ENCODE measurements around the gene ARHGEF3.

Gene ARHGEF3

GRCh38 chr3:56833536-56833935 lies 31.8 kb upstream of the ARHGEF3 start:
- Histone ChIP-seq H3K9me3 (ENCODE audit: control insufficient read depth in 2 of 2, low read length in 2 of 2) (no peaks in the 10 kb centered on the region), H3K27ac (ENCODE audit: low read length) (no peak overlapping the region), H3K9ac (ENCODE audit: low read length in 2 of 2) (no peak overlapping the region), H3K4me3 (ENCODE audit: low read length in 2 of 2) (no peak overlapping the region), H3K36me3 (ENCODE audit: control insufficient read depth in 2 of 2, insufficient read depth in 2 of 2, low read length in 2 of 2) (no peaks in the 10 kb centered on the region), H3K27me3 (ENCODE audit: control insufficient read depth in 1 of 2, insufficient read depth in 2 of 2, low read length in 2 of 2) (no peaks in the 10 kb centered on the region), H3K4me1 (ENCODE audit: control insufficient read depth, insufficient read depth, low read length) (no peaks in the 10 kb centered on the region)

DNA sequence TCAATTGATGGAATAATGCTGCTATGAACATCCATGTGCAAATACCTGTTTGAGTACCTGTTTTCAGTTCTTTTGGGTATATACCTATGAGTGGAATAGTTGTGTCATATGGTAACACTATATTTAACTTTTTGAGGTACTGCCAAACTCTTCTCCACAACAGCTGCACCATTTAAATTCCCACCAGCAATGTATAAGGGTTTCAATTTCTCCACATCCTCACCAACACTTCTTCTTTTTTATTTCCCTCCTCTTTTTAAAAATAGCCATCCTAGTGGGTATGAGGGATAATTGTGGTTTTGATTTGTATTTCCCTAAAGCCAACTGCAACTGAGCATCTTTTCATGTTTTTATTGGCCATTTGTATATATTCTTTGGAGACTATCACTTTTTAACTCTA lies 31.3 kb upstream of the ARHGEF3 start:
- no peaks in the 10 kb centered on the region for H3K4me1 ChIP-seq (ENCODE audit: control insufficient read depth, insufficient read depth, low read length)
- H3K27me3 ChIP-seq (ENCODE audit: control insufficient read depth in 1 of 2, insufficient read depth in 2 of 2, low read length in 2 of 2): no peaks in the 10 kb centered on the region
- H3K27ac ChIP-seq (ENCODE audit: low read length): no peak overlapping the region
- no peak overlapping the region for H3K9ac ChIP-seq (ENCODE audit: low read length in 2 of 2)
- H3K9me3 ChIP-seq (ENCODE audit: control insufficient read depth in 2 of 2, low read length in 2 of 2): no peaks in the 10 kb centered on the region
- H3K4me3 ChIP-seq (ENCODE audit: low read length in 2 of 2): no peak overlapping the region
- no peaks in the 10 kb centered on the region for H3K36me3 ChIP-seq (ENCODE audit: control insufficient read depth in 2 of 2, insufficient read depth in 2 of 2, low read length in 2 of 2)

DNA sequence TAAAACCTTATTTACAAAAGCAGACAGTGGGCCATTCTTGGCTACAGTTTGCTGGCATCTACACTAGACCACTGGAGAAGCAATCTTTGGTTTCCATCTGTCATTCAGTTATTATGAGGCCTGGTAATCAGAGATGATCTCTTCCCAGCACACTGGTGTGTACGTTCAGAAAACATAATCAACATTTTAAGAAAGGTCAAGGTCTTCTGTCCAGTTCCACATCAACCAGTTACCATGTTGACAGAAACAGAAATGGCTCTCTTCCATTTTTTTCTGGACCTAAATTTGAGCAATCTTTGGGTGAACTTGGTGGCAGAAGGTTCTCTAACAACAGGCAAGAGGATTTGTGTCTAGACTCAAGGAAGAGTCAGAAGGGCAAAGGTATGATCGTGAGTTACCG lies 29.8 kb upstream of the ARHGEF3 start:
- no peaks in the 10 kb centered on the region for H3K9me3 ChIP-seq (ENCODE audit: control insufficient read depth in 2 of 2, low read length in 2 of 2)
- no peaks in the 10 kb centered on the region for H3K4me1 ChIP-seq (ENCODE audit: control insufficient read depth, insufficient read depth, low read length)
- H3K36me3 ChIP-seq (ENCODE audit: control insufficient read depth in 2 of 2, insufficient read depth in 2 of 2, low read length in 2 of 2): no peaks in the 10 kb centered on the region
- no peak overlapping the region for H3K9ac ChIP-seq (ENCODE audit: low read length in 2 of 2)
- no peak overlapping the region for H3K4me3 ChIP-seq (ENCODE audit: low read length in 2 of 2)
- H3K27me3 ChIP-seq (ENCODE audit: control insufficient read depth in 1 of 2, insufficient read depth in 2 of 2, low read length in 2 of 2): no peaks in the 10 kb centered on the region
- H3K27ac ChIP-seq (ENCODE audit: low read length): no peak overlapping the region

DNA sequence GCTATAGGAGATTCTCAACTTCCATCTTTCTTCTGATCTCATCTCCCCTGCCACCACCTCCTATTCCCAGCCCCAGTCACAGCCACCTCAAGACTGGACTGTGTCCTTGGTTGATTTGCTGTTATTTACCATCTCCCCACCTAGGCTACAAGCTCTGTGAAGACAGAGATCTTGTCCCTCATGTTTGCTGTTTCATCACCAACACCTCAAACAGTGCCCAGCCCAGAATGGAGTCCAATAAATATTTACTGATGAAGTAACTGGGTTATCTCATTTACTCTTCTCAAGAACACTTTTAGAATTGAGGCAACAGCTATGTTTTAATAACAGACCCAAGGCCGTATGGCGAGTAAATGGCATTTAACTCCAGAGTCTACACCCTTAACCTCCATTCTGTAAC lies 29.1 kb upstream of the ARHGEF3 start:
- Histone ChIP-seq H3K27me3 (ENCODE audit: control insufficient read depth in 1 of 2, insufficient read depth in 2 of 2, low read length in 2 of 2) (no peaks in the 10 kb centered on the region), H3K4me3 (ENCODE audit: low read length in 2 of 2) (no peak overlapping the region), H3K9me3 (ENCODE audit: control insufficient read depth in 2 of 2, low read length in 2 of 2) (no peaks in the 10 kb centered on the region), H3K9ac (ENCODE audit: low read length in 2 of 2) (no peak overlapping the region), H3K27ac (ENCODE audit: low read length) (no peak overlapping the region), H3K36me3 (ENCODE audit: control insufficient read depth in 2 of 2, insufficient read depth in 2 of 2, low read length in 2 of 2) (no peaks in the 10 kb centered on the region), H3K4me1 (ENCODE audit: control insufficient read depth, insufficient read depth, low read length) (no peaks in the 10 kb centered on the region)

GRCh38 chr3:56829533-56829932 lies 27.8 kb upstream of the ARHGEF3 start:
- Histone ChIP-seq H3K27ac (ENCODE audit: low read length) (no peak overlapping the region), H3K9ac (ENCODE audit: low read length in 2 of 2) (no peak overlapping the region), H3K36me3 (ENCODE audit: control insufficient read depth in 2 of 2, insufficient read depth in 2 of 2, low read length in 2 of 2) (no peaks in the 10 kb centered on the region), H3K9me3 (ENCODE audit: control insufficient read depth in 2 of 2, low read length in 2 of 2) (no peaks in the 10 kb centered on the region), H3K27me3 (ENCODE audit: control insufficient read depth in 1 of 2, insufficient read depth in 2 of 2, low read length in 2 of 2) (no peaks in the 10 kb centered on the region), H3K4me3 (ENCODE audit: low read length in 2 of 2) (no peak overlapping the region), H3K4me1 (ENCODE audit: control insufficient read depth, insufficient read depth, low read length) (no peaks in the 10 kb centered on the region)

GRCh38 chr3:56826831-56827722 lies 25.3 kb upstream of the ARHGEF3 start:
- Histone ChIP-seq H3K9ac (ENCODE audit: low read length in 2 of 2) (no peak overlapping the region), H3K4me1 (ENCODE audit: control insufficient read depth, insufficient read depth, low read length) (no peaks in the 10 kb centered on the region), H3K4me3 (ENCODE audit: low read length in 2 of 2) (no peak overlapping the region), H3K36me3 (ENCODE audit: control insufficient read depth in 2 of 2, insufficient read depth in 2 of 2, low read length in 2 of 2) (no peaks in the 10 kb centered on the region), H3K9me3 (ENCODE audit: control insufficient read depth in 2 of 2, low read length in 2 of 2) (no peaks in the 10 kb centered on the region), H3K27me3 (ENCODE audit: control insufficient read depth in 1 of 2, insufficient read depth in 2 of 2, low read length in 2 of 2) (no peaks in the 10 kb centered on the region), H3K27ac (ENCODE audit: low read length) (no peak overlapping the region)

- H3K27ac ChIP-seq (ENCODE audit: low read length): no peak overlapping the region
- no peaks in the 10 kb centered on the region for H3K27me3 ChIP-seq (ENCODE audit: control insufficient read depth in 1 of 2, insufficient read depth in 2 of 2, low read length in 2 of 2)
- no peaks in the 10 kb centered on the region for H3K4me1 ChIP-seq (ENCODE audit: control insufficient read depth, insufficient read depth, low read length)
- no peaks in the 10 kb centered on the region for H3K36me3 ChIP-seq (ENCODE audit: control insufficient read depth in 2 of 2, insufficient read depth in 2 of 2, low read length in 2 of 2)
- no peak overlapping the region for H3K4me3 ChIP-seq (ENCODE audit: low read length in 2 of 2)
- no peaks in the 10 kb centered on the region for H3K9me3 ChIP-seq (ENCODE audit: control insufficient read depth in 2 of 2, low read length in 2 of 2)
- H3K9ac ChIP-seq (ENCODE audit: low read length in 2 of 2): no peak overlapping the region
These were observed 24.1 kb upstream of the ARHGEF3 start for GRCh38 chr3:56825567-56826438.

DNA sequence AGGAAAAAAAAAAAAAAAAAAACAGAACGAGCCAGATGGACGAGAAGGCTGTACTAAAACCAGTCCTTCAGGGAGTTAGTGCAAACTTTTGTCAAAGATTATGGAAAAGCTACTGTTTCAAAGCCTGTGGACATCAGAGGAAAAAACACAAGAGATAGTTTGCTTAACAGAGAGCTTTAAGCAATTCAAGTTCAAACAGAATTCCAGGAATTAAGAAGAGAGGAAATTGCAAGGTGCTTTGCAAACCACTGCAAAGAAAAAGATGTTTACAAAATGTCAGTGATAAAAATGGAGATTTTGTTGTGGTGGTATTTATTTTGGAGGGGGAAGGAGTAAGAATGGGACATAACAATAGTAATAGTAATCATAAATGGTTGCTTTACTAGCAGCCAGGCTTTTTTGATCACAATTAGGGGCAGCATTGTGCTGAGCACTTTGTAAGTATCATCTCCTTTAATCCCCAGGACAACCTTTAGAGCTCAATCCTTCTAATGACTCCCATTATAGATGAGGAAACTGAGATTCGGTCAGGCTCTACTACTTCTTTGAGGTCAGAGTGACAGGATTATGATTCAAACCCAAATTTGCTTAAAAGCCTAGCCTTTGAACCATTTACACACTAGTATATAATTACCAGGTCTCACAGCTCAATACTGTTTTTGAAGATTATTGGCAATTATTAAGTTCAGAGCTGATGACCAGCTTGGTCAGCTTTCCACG lies 22.4 kb upstream of the ARHGEF3 start:
- Histone ChIP-seq H3K27ac (ENCODE audit: low read length) (no peak overlapping the region), H3K36me3 (ENCODE audit: control insufficient read depth in 2 of 2, insufficient read depth in 2 of 2, low read length in 2 of 2) (no peaks in the 10 kb centered on the region), H3K9ac (ENCODE audit: low read length in 2 of 2) (no peak overlapping the region), H3K9me3 (ENCODE audit: control insufficient read depth in 2 of 2, low read length in 2 of 2) (no peaks in the 10 kb centered on the region), H3K27me3 (ENCODE audit: control insufficient read depth in 1 of 2, insufficient read depth in 2 of 2, low read length in 2 of 2) (no peaks in the 10 kb centered on the region), H3K4me1 (ENCODE audit: control insufficient read depth, insufficient read depth, low read length) (no peaks in the 10 kb centered on the region), H3K4me3 (ENCODE audit: low read length in 2 of 2) (no peak overlapping the region)

DNA sequence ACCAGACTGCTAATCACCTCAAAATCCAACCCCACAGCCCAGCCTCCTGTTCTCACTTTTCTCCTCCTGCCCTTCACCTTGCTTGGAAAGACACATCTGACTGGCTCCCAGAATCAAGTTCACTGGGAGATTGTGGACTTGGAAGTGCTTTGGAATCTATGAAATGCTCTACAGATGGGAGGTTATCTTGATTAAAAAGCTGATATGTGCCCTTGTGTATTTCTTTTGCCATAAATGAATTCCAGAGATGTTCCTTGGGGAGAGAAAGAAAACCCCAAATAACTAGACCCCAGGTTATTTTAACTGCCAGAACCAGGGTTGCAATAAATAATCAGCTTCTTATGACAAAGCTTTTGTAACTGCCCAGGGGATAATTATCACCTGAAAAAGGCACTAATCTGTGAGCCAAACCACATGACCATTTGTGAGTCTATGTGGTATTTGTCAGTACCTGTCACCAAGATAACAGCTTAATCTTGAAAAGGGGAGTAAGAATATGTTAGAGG lies 21.7 kb upstream of the ARHGEF3 start:
- no peaks in the 10 kb centered on the region for H3K36me3 ChIP-seq (ENCODE audit: control insufficient read depth in 2 of 2, insufficient read depth in 2 of 2, low read length in 2 of 2)
- H3K27ac ChIP-seq (ENCODE audit: low read length): no peak overlapping the region
- H3K9ac ChIP-seq (ENCODE audit: low read length in 2 of 2): no peak overlapping the region
- no peaks in the 10 kb centered on the region for H3K4me1 ChIP-seq (ENCODE audit: control insufficient read depth, insufficient read depth, low read length)
- no peak overlapping the region for H3K4me3 ChIP-seq (ENCODE audit: low read length in 2 of 2)
- H3K9me3 ChIP-seq (ENCODE audit: control insufficient read depth in 2 of 2, low read length in 2 of 2): no peaks in the 10 kb centered on the region
- H3K27me3 ChIP-seq (ENCODE audit: control insufficient read depth in 1 of 2, insufficient read depth in 2 of 2, low read length in 2 of 2): no peaks in the 10 kb centered on the region

GRCh38 chr3:56822501-56822900 lies 20.8 kb upstream of the ARHGEF3 start:
- Histone ChIP-seq H3K27me3 (ENCODE audit: control insufficient read depth in 1 of 2, insufficient read depth in 2 of 2, low read length in 2 of 2) (no peaks in the 10 kb centered on the region), H3K36me3 (ENCODE audit: control insufficient read depth in 2 of 2, insufficient read depth in 2 of 2, low read length in 2 of 2) (no peaks in the 10 kb centered on the region), H3K9ac (ENCODE audit: low read length in 2 of 2) (no peak overlapping the region), H3K4me3 (ENCODE audit: low read length in 2 of 2) (no peak overlapping the region), H3K4me1 (ENCODE audit: control insufficient read depth, insufficient read depth, low read length) (no peaks in the 10 kb centered on the region), H3K9me3 (ENCODE audit: control insufficient read depth in 2 of 2, low read length in 2 of 2) (no peaks in the 10 kb centered on the region), H3K27ac (ENCODE audit: low read length) (no peak overlapping the region)
